Activated naive CD8-positive, alpha-beta T cell treated with anti-CD3 and anti-CD28 coated beads, Interleukin-2, amount 10 ng/mL, durations not matched to agents 7 days and 5 days (primary cell): ENCODE measurements around the gene MYH16. TPM values are rescaled to one million over a fixed set of nuclear protein-coding genes. Genes with fewer than 3 reads are reported as not detected.
"Not testable (repeated sequence)": the region's sequence is repeated elsewhere in the genome, so short reads cannot be mapped to it uniquely, and the experiment has no call there.

Source experiments
- ATAC-seq: fragments of 150-1000 bp; cut with Tn5 transposase; one replicate; pipeline ENCODE4 v1.10.0; 2021; ENCODE audit warnings: low read depth, moderate library complexity
- POLR2A ChIA-PET: fragments of 350-600 bp; sonication (Branson Sonifier 250); formaldehyde crosslinking; loops from one replicate; lab custom pipeline; 2021; ENCODE audit warnings: antibody characterized with exemption; lab: Charles Lee
- DNase-seq: peaks from one replicate; pipeline ENCODE4 v3.0.0; 2021
- H3K27ac Mint-ChIP-seq: one replicate; pipeline ENCODE4 v1.8.0; 2022; ENCODE audit warnings: mild to moderate bottlenecking, mixed read lengths
- H3K27me3 Mint-ChIP-seq: one replicate; pipeline ENCODE4 v1.8.0; 2022; ENCODE audit warnings: mild to moderate bottlenecking, moderate library complexity, mixed read lengths
- H3K36me3 Mint-ChIP-seq: one replicate; pipeline ENCODE4 v1.8.0; 2021; ENCODE audit warnings: mild to moderate bottlenecking, mixed read lengths
- H3K4me1 Mint-ChIP-seq: one replicate; pipeline ENCODE4 v1.8.0; 2021; ENCODE audit warnings: mixed read lengths
- H3K4me3 Mint-ChIP-seq: one replicate; pipeline ENCODE4 v1.8.0; 2022; ENCODE audit warnings: mild to moderate bottlenecking, moderate library complexity, mixed read lengths
- H3K9me3 Mint-ChIP-seq: one replicate; pipeline ENCODE4 v1.8.0; 2021; ENCODE audit warnings: mixed read lengths
- total RNA-seq, 2 experiments: library from RNA; stranded (reverse); gene quantifications; one replicate each; pipeline ENCODE4 v1.2.3, GENCODE V29; 2021

MYH16 gene
- total RNA-seq, 2 experiments from 2014 or later: not detected

DNA sequence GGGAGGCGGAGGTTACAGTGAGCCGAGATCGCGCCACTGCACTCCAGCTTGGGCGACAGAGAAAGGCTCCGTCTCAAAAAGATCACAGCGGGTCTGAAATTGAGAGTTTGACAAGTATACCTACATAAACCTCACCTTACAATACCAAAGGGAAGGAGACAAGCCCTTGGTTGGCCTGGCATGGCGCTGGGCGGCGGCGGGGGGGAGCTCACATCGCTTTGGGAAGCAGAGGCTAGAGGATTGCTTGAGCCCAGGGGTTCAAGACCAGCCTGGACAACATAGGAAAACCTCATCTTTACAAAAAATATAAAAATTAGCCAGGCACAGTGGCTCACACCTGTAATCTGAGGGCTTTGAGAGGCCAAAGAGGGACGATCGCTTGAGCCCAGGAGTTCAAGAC lies 51.9 kb downstream of the MYH16 start:
- peaks cover 18% of the 10 kb centered on the region for H3K4me1 Mint-ChIP-seq
- POLR2A ChIA-PET: interaction anchor here (1.5 to 1.7 kb wide), 2 partner anchors 84 to 180 kb away, joined by 5 to 8 read pairs; partner anchors contain the start of genes BUD31, PDAP1 and SMURF1
- no peaks in the 10 kb centered on the region for H3K9me3 Mint-ChIP-seq
- H3K27me3 Mint-ChIP-seq: peaks cover 3% of the 10 kb centered on the region
- peaks cover 5% of the 10 kb centered on the region for H3K36me3 Mint-ChIP-seq
- no peak overlapping the region for H3K27ac Mint-ChIP-seq
- DNase-seq: no peak
- peak overlapping the region; percentile 83 for H3K4me3 Mint-ChIP-seq
- no peak for ATAC-seq

DNA sequence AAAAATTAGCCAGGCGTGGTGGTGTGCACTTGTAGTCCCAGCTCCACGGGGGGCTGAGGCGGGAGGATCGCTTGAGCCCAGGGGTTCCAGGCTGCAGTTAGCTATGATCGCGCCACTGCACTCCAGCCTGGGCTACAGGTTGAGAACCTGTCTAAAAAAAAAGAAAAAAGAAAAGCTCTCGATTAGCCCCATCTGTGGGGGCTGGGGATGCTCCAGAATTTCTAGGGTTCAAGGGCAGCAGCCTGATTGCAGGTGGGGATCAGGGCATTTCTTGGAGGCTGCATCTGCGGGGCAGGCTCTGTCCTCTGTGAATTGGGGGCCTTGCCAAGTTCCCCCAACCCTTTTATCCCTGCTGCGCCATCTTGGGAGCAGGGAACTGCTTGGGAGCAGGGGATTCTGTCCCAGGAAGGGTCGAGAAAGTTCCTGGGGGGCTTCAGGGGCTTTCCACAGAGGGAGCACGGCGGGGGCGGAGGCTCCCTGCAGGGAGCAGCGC lies 52.4 kb downstream of the MYH16 start:
- ATAC-seq (no peak), DNase-seq (peak; percentile 34)
- Mint-ChIP-seq H3K36me3 (peaks cover 5% of the 10 kb centered on the region), H3K4me3 (peak overlapping the region; percentile 83), H3K9me3 (no peaks in the 10 kb centered on the region), H3K27me3 (peaks cover 3% of the 10 kb centered on the region), H3K4me1 (peaks cover 21% of the 10 kb centered on the region), H3K27ac (peak overlapping the region; percentile 81)
- POLR2A ChIA-PET: interaction anchor here (0.6 to 1.7 kb wide), 9 partner anchors 9 to 336 kb away, joined by 3 to 8 read pairs (median 4); partner anchors contain the start of genes BUD31, PDAP1, SMURF1 and ZNF655

GRCh38 chr7:99325592-99326407 lies 53.2 kb downstream of the MYH16 start, which contains the start of gene ARPC1A:
Gene ARPC1A (plus strand): TSS chr7:99325898. CDS start chr7:99333354, 7,456 bp downstream.
- H3K4me3 Mint-ChIP-seq: peak within 1 kb of the TSS; percentile 83

DNA sequence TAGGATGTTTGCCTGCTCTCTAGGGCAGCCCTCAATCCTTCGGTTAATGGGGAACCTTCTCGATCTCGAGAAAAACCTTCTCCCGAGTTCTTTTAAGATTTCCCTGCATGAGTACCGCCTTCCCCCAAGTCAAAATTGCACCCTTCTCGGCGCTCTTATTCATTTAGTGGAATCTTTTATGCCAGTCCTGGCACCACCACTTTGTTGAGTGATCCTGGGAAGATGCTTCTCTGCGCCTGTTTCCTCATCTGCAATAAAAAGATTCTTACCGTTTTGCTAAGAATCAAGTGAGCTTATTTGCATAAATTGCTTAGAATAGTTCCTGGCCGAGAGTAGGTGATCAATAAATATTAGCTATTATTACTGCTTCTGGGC lies 53.8 kb downstream of the MYH16 start:
- ATAC-seq: no peak
- POLR2A ChIA-PET: interaction anchor here (0.8 to 1.4 kb wide), 4 partner anchors 12 to 232 kb away, joined by 4 to 5 read pairs (median 4); partner anchors contain the start of gene ZNF655
- Mint-ChIP-seq H3K27ac (peak overlapping the region; percentile 88), H3K27me3 (peaks cover 3% of the 10 kb centered on the region), H3K9me3 (no peaks in the 10 kb centered on the region), H3K4me1 (peaks cover 32% of the 10 kb centered on the region), H3K4me3 (peak overlapping the region; percentile 83), H3K36me3 (peaks cover 10% of the 10 kb centered on the region)
- DNase-seq: no peak

More at GRCh38 chr7:99325592-99326407, 53.2 kb downstream of the MYH16 start, which contains the start of gene ARPC1A:
- Mint-ChIP-seq H3K27ac (peak within 1 kb of the TSS; percentile 88), H3K36me3 (peaks cover 10% of the 10 kb centered on the region), H3K4me1 (peaks cover 28% of the 10 kb centered on the region), H3K9me3 (no peaks in the 10 kb centered on the region), H3K27me3 (peaks cover 3% of the 10 kb centered on the region)
- ATAC-seq (peak; percentile 97), DNase-seq (peak; percentile 97)
- POLR2A ChIA-PET: interaction anchor here (0.6 to 1.7 kb wide), 11 partner anchors 8 to 337 kb away, joined by 3 to 8 read pairs (median 4); partner anchors contain the start of genes BUD31, PDAP1, SMURF1 and ZNF655

- DNase-seq, ATAC-seq, H3K9me3 Mint-ChIP-seq, H3K27me3 Mint-ChIP-seq: not testable (repeated sequence)
- Mint-ChIP-seq H3K36me3 (peaks cover 22% of the 10 kb centered on the region), H3K4me1 (peaks cover 40% of the 10 kb centered on the region), H3K4me3 (peak overlapping the region; percentile 39), H3K27ac (peak overlapping the region; percentile 81)
- POLR2A ChIA-PET: interaction anchor here (0.6 kb wide), 1 partner anchor 169 kb away, joined by 4 read pairs; no protein-coding TSS in a partner anchor
Measured at GRCh38 chr7:99330314-99330961, 57.8 kb downstream of the MYH16 start.

DNA sequence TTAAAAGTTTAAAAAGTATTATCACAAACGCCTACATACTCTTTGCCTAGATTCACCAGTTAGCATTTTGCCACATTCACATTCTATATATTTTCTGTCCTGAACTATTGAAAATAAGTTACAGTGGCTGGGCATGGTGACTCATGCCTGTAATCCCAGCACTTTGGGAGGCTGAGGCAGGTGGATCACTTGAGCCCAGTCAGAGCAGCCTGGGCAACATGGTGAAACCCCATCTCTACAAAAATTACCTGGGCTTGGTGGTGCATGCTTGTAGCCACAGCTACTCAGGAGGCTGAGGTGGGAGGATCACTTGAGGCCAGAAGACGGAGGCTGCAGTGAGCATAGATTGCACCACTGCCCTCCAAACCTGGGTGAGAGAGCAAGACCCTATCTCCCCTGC lies 58.4 kb downstream of the MYH16 start:
- DNase-seq (no peak), ATAC-seq (no peak)
- Mint-ChIP-seq H3K4me3 (no peak overlapping the region), H3K9me3 (no peaks in the 10 kb centered on the region), H3K27ac (no peak overlapping the region), H3K4me1 (peaks cover 40% of the 10 kb centered on the region), H3K36me3 (peaks cover 28% of the 10 kb centered on the region), H3K27me3 (no peaks in the 10 kb centered on the region)
- POLR2A ChIA-PET: interaction anchor here (0.7 kb wide), 1 partner anchor 306 kb away, joined by 3 read pairs; no protein-coding TSS in a partner anchor

DNA sequence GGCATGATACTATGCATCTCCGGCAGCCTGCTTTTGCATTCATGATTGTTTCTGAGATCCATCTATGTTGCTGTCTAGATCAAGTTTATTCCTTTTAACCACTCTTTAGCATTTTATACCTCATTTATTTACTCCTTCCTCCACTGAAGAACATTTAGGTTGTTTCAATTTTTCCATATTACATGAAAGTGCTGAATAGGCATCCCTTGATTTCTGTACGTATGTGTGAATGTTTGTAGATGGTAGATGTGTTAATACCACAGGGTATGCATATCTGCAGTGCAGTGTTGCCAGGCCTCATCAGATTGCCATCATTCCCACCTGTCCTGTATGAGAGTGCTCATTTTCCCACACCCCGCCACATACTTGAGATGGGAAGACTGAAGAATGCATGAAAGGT lies 67.0 kb downstream of the MYH16 start:
- POLR2A ChIA-PET: no interaction called here
- peaks cover 19% of the 10 kb centered on the region for H3K36me3 Mint-ChIP-seq
- H3K27ac Mint-ChIP-seq: no peak overlapping the region
- H3K4me1 Mint-ChIP-seq: peaks cover 6% of the 10 kb centered on the region
- no peaks in the 10 kb centered on the region for H3K9me3 Mint-ChIP-seq
- no peak for ATAC-seq
- H3K4me3 Mint-ChIP-seq: no peak overlapping the region
- H3K27me3 Mint-ChIP-seq: no peaks in the 10 kb centered on the region
- no peak for DNase-seq

GRCh38 chr7:99340659-99341058 lies 68.0 kb downstream of the MYH16 start:
- no peak overlapping the region for H3K4me3 Mint-ChIP-seq
- ATAC-seq (no peak), DNase-seq (no peak)
- H3K9me3 Mint-ChIP-seq: no peaks in the 10 kb centered on the region
- H3K27me3 Mint-ChIP-seq: no peaks in the 10 kb centered on the region
- peaks cover 6% of the 10 kb centered on the region for H3K4me1 Mint-ChIP-seq
- POLR2A ChIA-PET: no interaction called here
- H3K27ac Mint-ChIP-seq: no peak overlapping the region
- peaks cover 12% of the 10 kb centered on the region for H3K36me3 Mint-ChIP-seq

DNA sequence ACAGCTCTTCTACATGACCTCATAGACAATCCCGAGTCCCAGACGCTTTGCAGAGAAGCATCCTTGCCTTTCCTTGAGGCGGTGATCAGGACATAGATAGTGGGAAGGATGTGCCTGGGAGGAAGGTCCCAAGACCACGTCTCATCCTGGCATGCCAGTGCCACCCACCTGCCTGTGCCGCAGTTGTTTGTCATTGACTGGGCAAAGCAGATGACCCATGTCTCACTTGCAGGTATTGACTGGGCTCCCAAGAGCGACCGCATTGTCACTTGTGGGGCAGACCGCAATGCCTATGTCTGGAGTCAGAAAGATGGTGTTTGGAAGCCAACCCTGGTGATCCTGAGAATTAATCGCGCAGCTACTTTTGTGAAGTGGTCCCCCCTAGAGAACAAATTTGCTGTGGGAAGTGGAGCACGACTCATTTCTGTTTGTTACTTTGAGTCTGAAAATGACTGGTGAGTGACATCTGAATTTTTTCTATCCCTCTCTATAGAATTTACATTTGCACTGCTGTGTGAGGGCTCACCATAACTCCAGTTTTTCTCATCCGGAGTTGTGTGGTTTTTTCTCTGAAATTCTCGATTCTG lies 71.5 kb downstream of the MYH16 start:
- POLR2A ChIA-PET: interaction anchor here (0.5 kb wide), 1 partner anchor 54 kb away, joined by 3 read pairs; no protein-coding TSS in a partner anchor
- Mint-ChIP-seq H3K27me3 (no peaks in the 10 kb centered on the region), H3K4me1 (peaks cover 6% of the 10 kb centered on the region), H3K27ac (no peak overlapping the region), H3K9me3 (no peaks in the 10 kb centered on the region), H3K36me3 (peaks cover 13% of the 10 kb centered on the region), H3K4me3 (no peak overlapping the region)
- no peak for DNase-seq
- ATAC-seq: no peak

DNA sequence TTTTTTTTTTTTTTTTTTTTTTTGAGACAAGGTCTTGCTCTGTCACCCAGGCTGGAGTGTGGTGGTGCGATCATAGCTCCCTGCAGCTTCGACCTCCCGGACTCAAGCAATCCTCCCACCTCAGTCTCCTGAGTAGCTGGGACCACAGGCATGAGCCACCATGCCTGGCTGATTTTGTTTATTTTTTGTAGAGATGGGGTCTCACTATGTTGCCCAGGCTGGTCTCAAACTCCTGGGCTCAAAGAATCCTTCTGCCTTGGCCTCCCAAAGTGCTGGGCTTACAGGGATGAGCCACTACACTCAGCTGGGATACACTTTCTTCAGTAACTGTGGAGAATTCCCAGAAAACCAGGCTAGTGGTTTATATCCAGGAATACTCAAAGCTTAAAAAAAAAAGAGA lies 78.0 kb downstream of the MYH16 start:
- H3K9me3 Mint-ChIP-seq, DNase-seq, ATAC-seq, H3K4me1 Mint-ChIP-seq, H3K4me3 Mint-ChIP-seq, H3K27me3 Mint-ChIP-seq: not testable (repeated sequence)
- POLR2A ChIA-PET: interaction anchor here (0.6 to 1.3 kb wide), 2 partner anchors 24 to 442 kb away, joined by 3 to 4 read pairs; no protein-coding TSS in a partner anchor
- Mint-ChIP-seq H3K27ac (peak overlapping the region; percentile 56), H3K36me3 (peaks cover 16% of the 10 kb centered on the region)

GRCh38 chr7:99352247-99352646 lies 79.6 kb downstream of the MYH16 start:
- Mint-ChIP-seq H3K27ac (no peak overlapping the region), H3K4me1 (peaks cover 1% of the 10 kb centered on the region), H3K9me3 (no peaks in the 10 kb centered on the region), H3K4me3 (no peak overlapping the region), H3K36me3 (peaks cover 16% of the 10 kb centered on the region), H3K27me3 (no peaks in the 10 kb centered on the region)
- POLR2A ChIA-PET: interaction anchor here (0.7 kb wide), 1 partner anchor 29 kb away, joined by 3 read pairs; no protein-coding TSS in a partner anchor
- DNase-seq (no peak), ATAC-seq (no peak)

DNA sequence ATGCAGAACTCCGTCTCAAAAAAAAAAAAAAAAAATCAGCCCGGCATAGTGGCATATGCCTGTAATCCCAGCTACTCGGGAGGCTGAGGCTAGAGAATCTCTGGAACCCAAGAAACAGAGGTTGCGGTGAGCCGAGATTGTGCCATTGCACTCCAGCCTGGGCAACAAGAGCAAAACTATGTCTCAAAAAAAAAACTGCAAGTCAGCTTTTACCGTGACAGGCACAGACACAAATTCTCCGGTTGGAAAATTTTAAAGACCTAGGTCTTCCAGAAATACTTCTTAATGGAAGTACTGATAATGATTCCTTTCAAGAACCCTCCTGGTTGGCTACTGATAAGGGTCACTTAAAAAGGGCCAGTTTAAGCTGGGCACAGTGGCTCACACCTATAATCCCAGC lies 82.5 kb downstream of the MYH16 start:
- Mint-ChIP-seq H3K27ac (no peak overlapping the region), H3K36me3 (peaks cover 10% of the 10 kb centered on the region), H3K27me3 (no peaks in the 10 kb centered on the region), H3K4me1 (peaks cover 1% of the 10 kb centered on the region), H3K4me3 (no peak overlapping the region), H3K9me3 (no peaks in the 10 kb centered on the region)
- ATAC-seq (no peak), DNase-seq (no peak)
- POLR2A ChIA-PET: interaction anchor here (0.7 kb wide), 2 partner anchors 20 to 38 kb away, joined by 3 read pairs; no protein-coding TSS in a partner anchor
